22Rv1 (cell line): ENCODE data around the gene CLIP1.
A peak's percentile ranks its signal among the peaks of the same experiment; 100 is the strongest.
"Not testable (repeated sequence)": the region's sequence is repeated elsewhere in the genome, so short reads cannot be mapped to it uniquely, and the experiment has no call there.

Experiments
- H3K27ac ChIP-seq: fragments of 450-650 bp; 2 replicates; pipeline ENCODE4 v1.5.1; 2017
- CTCF ChIP-seq: fragments of 450-650 bp; IDR thresholded peaks from 2 replicates; pipeline ENCODE4 v1.5.1; 2017; ENCODE audit warnings: mild to moderate bottlenecking
- ZFX ChIP-seq: fragments of 450-650 bp; IDR thresholded peaks from 2 replicates; pipeline ENCODE4 v1.6.1; 2017; ENCODE audit warnings: antibody characterized with exemption, borderline replicate concordance

CLIP1 gene

GRCh38 chr12:122362755-122363154 is 59.7 kb downstream of the CLIP1 start:
- TF ChIP-seq CTCF (no peak), ZFX (no peak)
- H3K27ac ChIP-seq: no peak overlapping the region

GRCh38 chr12:122358403-122358802 is 64.1 kb downstream of the CLIP1 start:
- H3K27ac ChIP-seq: not testable (repeated sequence)

DNA sequence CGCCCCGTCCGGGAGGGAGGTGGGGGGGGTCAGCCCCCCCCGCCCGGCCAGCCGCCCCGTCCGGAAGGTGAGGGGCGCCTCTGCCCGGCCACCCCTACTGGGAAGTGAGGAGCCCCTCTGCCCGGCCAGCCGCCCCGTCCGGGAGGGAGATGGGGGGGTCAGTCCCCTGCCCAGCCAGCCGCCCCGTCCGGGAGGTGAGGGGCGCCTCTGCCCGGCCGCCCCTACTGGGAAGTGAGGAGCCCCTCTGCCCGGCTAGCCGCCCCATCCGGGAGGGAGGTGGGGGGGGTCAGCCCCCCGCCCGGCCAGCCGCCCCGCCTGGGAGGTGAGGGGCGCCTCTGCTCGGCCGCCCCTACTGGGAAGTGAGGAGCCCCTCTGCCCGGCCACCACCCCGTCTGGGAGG is 64.9 kb downstream of the CLIP1 start:
- not testable (repeated sequence) for H3K27ac ChIP-seq

- not testable (repeated sequence) for H3K27ac ChIP-seq
These were observed 65.5 kb downstream of the CLIP1 start for GRCh38 chr12:122356991-122357390.

- peak; percentile 97 for TF ChIP-seq CTCF
- TF ChIP-seq ZFX: no peak
- H3K27ac ChIP-seq: no peak overlapping the region
These were observed 66.3 kb downstream of the CLIP1 start for GRCh38 chr12:122356192-122356635.

DNA sequence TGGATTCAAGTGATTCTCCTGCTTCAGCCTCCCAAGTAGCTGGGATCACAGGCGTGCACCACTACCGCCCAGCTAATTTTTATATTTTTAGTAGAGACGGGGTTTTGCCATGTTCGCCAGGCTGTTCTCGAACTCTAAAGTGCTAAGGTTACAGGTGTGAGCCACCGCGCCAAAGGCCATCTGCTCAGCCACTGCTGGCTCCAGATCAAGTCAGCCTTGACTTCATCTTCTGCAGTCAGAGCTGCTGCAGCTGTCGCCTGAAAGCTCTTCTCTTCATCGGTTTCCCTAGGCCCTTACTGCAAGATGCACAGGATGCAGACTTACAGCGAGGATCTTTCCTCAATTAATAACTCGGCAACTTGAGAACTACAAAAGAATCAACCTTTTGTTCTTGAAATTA is 66.8 kb downstream of the CLIP1 start:
- TF ChIP-seq CTCF (no peak), ZFX (no peak)

DNA sequence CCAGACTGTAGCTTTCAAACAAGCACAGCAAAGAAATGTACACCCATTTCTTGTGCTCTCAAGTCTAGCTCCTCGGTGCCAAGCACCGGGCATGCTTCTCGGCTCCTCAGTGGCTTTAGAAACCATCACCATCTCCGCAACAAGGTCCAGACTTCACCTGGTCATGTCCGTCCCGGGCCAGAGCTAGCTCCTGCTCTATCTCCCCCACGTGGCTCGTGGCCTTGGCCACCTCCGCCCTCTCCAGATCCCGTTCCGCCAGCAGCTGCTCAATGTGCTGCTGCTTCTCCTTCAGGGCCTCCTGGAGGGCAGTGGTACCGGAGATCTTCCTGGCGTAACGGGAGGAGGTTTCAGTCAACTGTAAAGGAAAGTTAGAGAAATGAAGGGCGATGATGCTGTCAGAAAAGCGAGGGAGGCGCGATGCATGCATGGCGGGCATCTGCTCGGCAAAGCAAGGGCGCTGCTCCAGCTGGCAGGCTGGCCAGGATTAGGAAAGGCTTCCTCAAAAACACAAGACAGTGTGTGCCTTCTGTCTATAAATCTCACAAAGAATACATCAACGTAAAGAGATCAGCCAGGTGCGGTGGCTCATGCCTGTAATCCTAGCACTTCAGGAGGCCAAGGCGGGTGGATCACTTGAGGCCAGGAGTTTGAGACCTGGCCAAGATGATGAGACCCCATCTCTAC is 67.4 kb downstream of the CLIP1 start:
- TF ChIP-seq ZFX: no peak
- TF ChIP-seq CTCF: no peak
- H3K27ac ChIP-seq: no peak overlapping the region

More for the DNA sequence above, 66.8 kb downstream of the CLIP1 start:
- no peak overlapping the region for H3K27ac ChIP-seq

- TF ChIP-seq CTCF (no peak), ZFX (no peak)
- H3K27ac ChIP-seq: no peak overlapping the region
These were observed 70.1 kb downstream of the CLIP1 start for GRCh38 chr12:122352394-122352793.

- TF ChIP-seq ZFX (no peak), CTCF (no peak)
- no peak overlapping the region for H3K27ac ChIP-seq
These were observed 72.2 kb downstream of the CLIP1 start for GRCh38 chr12:122350141-122350848.
